Endometrium (tissue), 2 donors: ENCODE measurements around the gene BID.

Experiments
- FAIRE-seq: peaks from 2 replicates; lab custom pipeline; 2012; peaks lifted over from hg19 to GRCh38; lab: Jason Lieb, UNC
- donor health status: control.
- donor health status: control.

Gene BID

GRCh38 chr22:17783773-17784480 is 9.7 kb upstream of the BID start:
- no peak for FAIRE-seq

- FAIRE-seq: no peak
Measured at GRCh38 chr22:17783312-17783711, 9.0 kb upstream of the BID start.

- FAIRE-seq: no peak
Measured at GRCh38 chr22:17782621-17783020, 8.4 kb upstream of the BID start.

- no peak for FAIRE-seq
Measured at GRCh38 chr22:17782158-17782557, 7.9 kb upstream of the BID start.

GRCh38 chr22:17781319-17782031 is 7.2 kb upstream of the BID start:
- no peak for FAIRE-seq

GRCh38 chr22:17780741-17781318 is 6.6 kb upstream of the BID start:
- no peak for FAIRE-seq

- no peak for FAIRE-seq
Measured at GRCh38 chr22:17780116-17780740, 6.0 kb upstream of the BID start.

GRCh38 chr22:17779286-17780115 is 5.2 kb upstream of the BID start:
- FAIRE-seq: no peak

- no peak for FAIRE-seq
Measured at GRCh38 chr22:17778412-17778976, 4.2 kb upstream of the BID start.

- FAIRE-seq: no peak
Measured at GRCh38 chr22:17777717-17778044, 3.4 kb upstream of the BID start.

GRCh38 chr22:17777005-17777716 is 2.9 kb upstream of the BID start:
- no peak for FAIRE-seq

- FAIRE-seq: no peak
Measured at GRCh38 chr22:17775781-17776465, 1.7 kb upstream of the BID start.

- FAIRE-seq: no peak
Measured at GRCh38 chr22:17774926-17775685, 837 bp upstream of the BID start.

- FAIRE-seq: no peak
Measured at GRCh38 chr22:17773606-17774205, 563 bp downstream of the BID start.

- no peak for FAIRE-seq
Measured at GRCh38 chr22:17772958-17773605, 1.2 kb downstream of the BID start.

- FAIRE-seq: no peak
Measured at GRCh38 chr22:17772249-17772957, 1.9 kb downstream of the BID start.

- FAIRE-seq: no peak
Measured at GRCh38 chr22:17770180-17771077, 3.8 kb downstream of the BID start.
